ENCODE data around the gene TAF11L3. TPM values are rescaled to one million over a fixed set of nuclear protein-coding genes. Genes with fewer than 3 reads are reported as not detected.

Gene TAF11L3
- not detected in 2 replicates for total RNA-seq

DNA sequence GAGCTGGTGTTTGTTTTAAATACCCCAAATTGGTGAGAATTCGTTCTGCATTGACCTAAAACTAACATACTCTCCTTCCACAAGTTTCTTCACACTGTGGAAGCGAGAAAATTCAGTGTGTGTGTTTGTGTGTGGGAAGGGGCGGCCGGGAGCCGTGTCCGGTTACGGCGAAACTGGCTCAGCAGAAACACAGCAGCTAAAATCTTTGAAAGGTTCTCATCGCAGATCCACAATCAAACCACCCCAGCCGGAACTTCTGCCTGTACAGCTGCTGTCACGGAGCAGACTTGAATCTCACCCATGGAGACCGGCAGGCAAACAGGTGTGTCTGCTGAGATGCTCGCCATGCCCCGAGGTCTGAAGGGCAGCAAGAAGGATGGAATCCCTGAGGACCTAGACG lies at the start of gene TAF11L3:
TSS of gene TAF11L3 (plus strand) at position 301 of the 400 bp plus-strand sequence.

DNA sequence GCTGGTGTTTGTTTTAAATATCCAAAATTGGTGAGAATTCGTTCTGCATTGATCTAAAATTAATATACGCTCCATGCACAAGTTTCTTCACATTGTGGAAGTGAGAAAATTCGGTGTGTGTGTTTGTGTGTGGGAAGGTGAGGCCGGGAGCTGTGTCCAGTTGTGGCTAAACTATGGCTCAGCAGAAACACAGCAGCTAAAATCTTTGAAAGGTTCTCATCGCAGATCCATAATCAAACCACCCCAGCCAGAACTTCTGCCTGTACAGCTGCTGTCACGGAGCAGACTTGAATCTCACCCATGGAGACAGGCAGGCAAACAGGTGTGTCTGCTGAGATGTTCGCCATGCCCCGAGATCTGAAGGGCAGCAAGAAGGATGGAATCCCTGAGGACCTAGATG lies 20.2 kb upstream of the TAF11L3 start, which contains the start of gene TAF11L2:
TSS of gene TAF11L2 (plus strand) at position 301 of the 400 bp plus-strand sequence.

DNA sequence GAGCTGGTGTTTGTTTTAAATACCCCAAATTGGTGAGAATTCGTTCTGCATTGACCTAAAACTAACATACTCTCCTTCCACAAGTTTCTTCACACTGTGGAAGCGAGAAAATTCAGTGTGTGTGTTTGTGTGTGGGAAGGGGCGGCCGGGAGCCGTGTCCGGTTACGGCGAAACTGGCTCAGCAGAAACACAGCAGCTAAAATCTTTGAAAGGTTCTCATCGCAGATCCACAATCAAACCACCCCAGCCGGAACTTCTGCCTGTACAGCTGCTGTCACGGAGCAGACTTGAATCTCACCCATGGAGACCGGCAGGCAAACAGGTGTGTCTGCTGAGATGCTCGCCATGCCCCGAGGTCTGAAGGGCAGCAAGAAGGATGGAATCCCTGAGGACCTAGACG lies 3.3 kb downstream of the TAF11L3 start, which contains the start of gene TAF11L4:
TSS of gene TAF11L4 (plus strand) at position 301 of the 400 bp plus-strand sequence.

GRCh38 chr5:17524935-17525334 lies 6.8 kb downstream of the TAF11L3 start, which contains the start of gene TAF11L5:
Gene TAF11L5, plus strand, starts transcription at chr5:17525235.

GRCh38 chr5:17528369-17528768 lies 10.2 kb downstream of the TAF11L3 start, which contains the start of gene TAF11L6:
Gene TAF11L6, plus strand, starts transcription at chr5:17528669.

Other genes with a start within 250 kb of the TAF11L3 start
- not detected in 2 replicates for gene TAF11L2, start 20.1 kb upstream of the TAF11L3 start, total RNA-seq
- gene TAF11L4, start 3.4 kb downstream of the TAF11L3 start, total RNA-seq = not detected in 2 replicates
- gene TAF11L5, start 6.9 kb downstream of the TAF11L3 start, total RNA-seq = not detected in 2 replicates
- gene TAF11L6, start 10.3 kb downstream of the TAF11L3 start, total RNA-seq = not detected in 2 replicates
- gene TAF11L7, start 67.4 kb downstream of the TAF11L3 start, total RNA-seq = not detected in 2 replicates
- gene TAF11L8, start 72.6 kb downstream of the TAF11L3 start, total RNA-seq = not detected in 2 replicates
- gene TAF11L9, start 76.0 kb downstream of the TAF11L3 start, total RNA-seq = not detected in 2 replicates
- not detected in 2 replicates for gene TAF11L10, start 79.5 kb downstream of the TAF11L3 start, total RNA-seq
- gene TAF11L11, start 85.8 kb downstream of the TAF11L3 start, total RNA-seq = not detected in 2 replicates
- not detected in 2 replicates for gene TAF11L12, start 92.0 kb downstream of the TAF11L3 start, total RNA-seq
- gene TAF11L13, start 113.7 kb downstream of the TAF11L3 start, total RNA-seq = not detected in 2 replicates
- gene TAF11L14, start 116.1 kb downstream of the TAF11L3 start, total RNA-seq = not detected in 2 replicates